Mesenteric fat pad (tissue), 1 donor: ENCODE data around the gene RNF34. TPM values are rescaled to one million over a fixed set of nuclear protein-coding genes. Genes with fewer than 3 reads are reported as not detected.
A peak's percentile ranks its signal among the peaks of the same experiment; 100 is the strongest.
"Not testable (repeated sequence)": the region's sequence is repeated elsewhere in the genome, so short reads cannot be mapped to it uniquely, and the experiment has no call there.

Experiments
- DNase-seq: peaks from one replicate; pipeline ENCODE4 v3.0.0-alpha.2; 2020; ENCODE audit warnings: low spot score
- long read RNA-seq: library from polyadenylated mRNA; unstranded; transcript quantifications from one replicate; pipeline ENCODE4 v2.0.0, GENCODE V29; 2020
- total RNA-seq: library from RNA; stranded (reverse); fragmentation: NEBNext Ultra II Directional; extraction: Animal tissue kit (Norgen Biotek cat#: 25700); gene quantifications from one replicate; pipeline ENCODE4 v1.2.1, GENCODE V29; 2021
- donor health status: DM: yes; HTN: yes; CAD: no.

The RNF34 gene, protein sequence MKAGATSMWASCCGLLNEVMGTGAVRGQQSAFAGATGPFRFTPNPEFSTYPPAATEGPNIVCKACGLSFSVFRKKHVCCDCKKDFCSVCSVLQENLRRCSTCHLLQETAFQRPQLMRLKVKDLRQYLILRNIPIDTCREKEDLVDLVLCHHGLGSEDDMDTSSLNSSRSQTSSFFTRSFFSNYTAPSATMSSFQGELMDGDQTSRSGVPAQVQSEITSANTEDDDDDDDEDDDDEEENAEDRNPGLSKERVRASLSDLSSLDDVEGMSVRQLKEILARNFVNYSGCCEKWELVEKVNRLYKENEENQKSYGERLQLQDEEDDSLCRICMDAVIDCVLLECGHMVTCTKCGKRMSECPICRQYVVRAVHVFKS
- 26.3 TPM for total RNA-seq
- long read RNA-seq, transcript RNF34-201 (6 exons, 2,066 nt): major isoform, 24 of 49 reads
- long read RNA-seq, transcript RNF34-203 (7 exons, 2,051 nt): minor isoform, 7 of 49 reads
- long read RNA-seq, partial matches to known transcripts: 2 of 49 reads
- long read RNA-seq, other reads (novel, unspliced or antisense): 16 of 49 reads

DNA sequence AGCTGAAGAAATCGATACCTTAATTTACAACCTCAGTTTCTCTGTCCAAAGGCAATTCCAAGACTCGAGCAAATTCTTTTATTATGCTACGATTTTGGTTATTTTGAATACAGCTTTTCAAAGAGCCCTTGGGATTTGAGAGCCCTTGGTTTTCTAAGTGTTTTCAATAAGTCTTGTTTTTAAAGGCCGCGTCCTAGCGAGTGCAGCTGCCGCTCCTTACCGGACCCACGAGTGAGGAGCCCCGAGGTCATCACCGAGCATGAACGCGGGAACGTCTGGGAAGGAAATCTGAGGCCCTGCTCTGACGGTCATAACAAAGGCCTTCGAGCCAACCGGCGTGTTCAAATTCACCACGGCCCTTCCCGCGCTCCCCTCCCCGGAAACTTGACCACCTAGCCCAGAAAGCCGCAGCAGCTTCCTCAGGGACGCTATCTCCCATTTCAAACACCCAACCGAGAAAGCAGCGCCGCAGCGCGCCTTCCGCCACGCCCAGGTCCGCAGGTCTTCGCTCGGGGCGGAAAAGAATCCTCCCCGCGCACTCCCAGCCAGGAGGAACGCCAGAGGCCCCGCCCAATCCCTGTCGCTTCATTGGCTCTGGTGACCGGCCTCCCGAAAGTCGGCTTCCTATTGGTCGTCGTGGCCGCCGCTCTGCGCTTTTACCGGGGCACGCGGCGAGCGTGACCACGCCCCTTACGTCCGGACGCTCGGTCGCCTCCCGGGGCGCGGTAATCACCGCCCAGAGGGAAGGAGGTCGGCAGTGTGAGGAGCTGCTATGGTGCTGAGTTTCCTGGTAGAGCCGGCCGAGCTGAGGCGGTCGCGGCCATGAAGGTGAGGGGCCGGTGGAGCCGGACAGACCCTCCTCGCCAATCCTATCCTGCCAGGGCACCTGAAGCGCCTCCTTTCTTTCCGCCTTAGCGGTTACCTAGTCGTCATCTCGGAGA lies at the start of gene RNF34:
Gene RNF34 (plus strand): TSS at position 728 of the 941 bp plus-strand sequence. CDS start 95 bp downstream, at position 823.
- DNase-seq: peak; percentile 98

DNA sequence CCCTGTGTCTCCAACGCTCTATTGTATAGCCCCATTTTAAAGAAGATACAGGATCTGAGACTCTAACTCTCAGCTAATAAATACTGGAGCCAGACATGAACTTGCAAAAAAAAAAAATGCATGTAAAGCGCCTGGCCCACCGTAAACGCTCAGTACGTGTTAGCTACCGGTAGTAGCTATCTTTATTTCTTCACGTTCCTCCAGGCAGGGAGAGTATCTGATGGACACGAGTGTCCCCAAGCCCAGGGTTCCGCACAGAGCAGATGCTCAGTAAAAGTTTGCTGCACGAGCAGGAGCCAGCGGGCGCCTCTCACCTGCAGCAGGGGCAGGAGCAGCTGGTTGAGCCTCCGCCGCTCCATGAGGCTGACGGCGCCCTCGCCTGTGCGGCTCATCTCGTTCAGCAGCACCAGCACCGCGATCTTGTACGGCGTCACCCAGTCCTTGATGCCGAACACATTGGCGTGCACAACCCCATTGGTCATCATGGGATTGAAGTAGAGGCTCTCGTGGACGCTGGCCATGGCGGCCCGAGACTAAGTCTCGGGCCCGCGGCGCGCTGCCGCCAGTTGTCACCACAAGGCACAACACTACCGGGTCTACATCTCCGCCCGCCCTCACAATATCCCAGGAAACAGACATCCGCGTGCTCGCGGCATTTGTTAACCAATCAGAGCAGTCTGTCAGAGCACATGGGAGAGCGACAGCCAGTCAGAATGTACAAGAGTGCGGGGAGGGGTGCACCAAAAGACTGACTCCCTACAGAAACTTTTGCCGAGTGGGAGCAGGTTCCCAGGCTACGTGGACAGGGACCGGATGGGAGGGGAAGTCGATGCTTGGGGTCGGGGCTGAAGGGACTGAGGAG lies 47.9 kb upstream of the RNF34 start, which contains the start of gene ANAPC5:
Gene ANAPC5 (minus strand): TSS at position 592 of the 862 bp plus-strand sequence. CDS start 71 bp downstream, at position 521.
- peak; percentile 94 for DNase-seq

- DNase-seq: no peak
Observed at GRCh38 chr12:121352682-121353018, 47.3 kb upstream of the RNF34 start.

GRCh38 chr12:121355818-121356217 lies 44.1 kb upstream of the RNF34 start:
- DNase-seq: no peak

DNA sequence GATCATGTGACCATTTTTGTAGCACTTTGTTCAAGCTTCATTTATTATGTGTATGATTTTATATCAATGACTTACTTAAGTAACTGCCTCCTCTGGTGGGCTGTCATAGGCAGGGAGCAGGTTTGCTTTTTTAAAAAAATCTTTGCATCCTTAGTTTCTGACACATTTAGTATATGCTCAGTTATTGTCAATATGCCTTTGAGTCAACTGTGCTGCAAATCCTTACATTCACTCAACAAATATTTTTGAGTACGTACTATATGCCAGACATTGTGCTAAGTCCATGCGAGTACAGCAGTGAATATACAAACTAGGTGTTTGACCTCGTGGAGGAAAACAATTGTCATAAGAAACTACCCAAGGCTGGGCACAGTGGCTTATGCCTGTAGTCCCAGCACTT lies 43.3 kb upstream of the RNF34 start:
- DNase-seq: no peak

DNA sequence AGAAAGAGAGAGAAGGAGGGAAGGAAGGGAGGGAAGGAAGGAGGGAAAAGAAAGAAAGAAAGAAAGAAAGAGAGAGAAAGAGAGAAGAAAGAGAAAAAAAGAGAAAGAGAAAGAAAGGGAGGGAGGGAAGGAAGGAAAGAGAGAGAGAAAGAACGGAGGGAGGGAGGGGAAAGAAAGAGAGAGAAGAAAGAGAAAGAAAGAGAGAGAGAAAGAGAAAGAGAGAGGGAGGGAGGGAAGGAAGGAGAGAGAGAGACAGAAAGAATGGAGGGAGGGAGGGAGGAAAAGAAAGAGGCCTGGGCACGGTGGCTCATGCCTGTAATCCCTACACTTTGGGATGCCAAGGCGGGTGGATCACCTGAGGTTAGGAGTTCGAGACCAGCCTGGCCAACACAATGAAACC lies 42.6 kb upstream of the RNF34 start:
- no peak for DNase-seq

GRCh38 chr12:121358073-121358472 lies 41.8 kb upstream of the RNF34 start:
- no peak for DNase-seq

DNA sequence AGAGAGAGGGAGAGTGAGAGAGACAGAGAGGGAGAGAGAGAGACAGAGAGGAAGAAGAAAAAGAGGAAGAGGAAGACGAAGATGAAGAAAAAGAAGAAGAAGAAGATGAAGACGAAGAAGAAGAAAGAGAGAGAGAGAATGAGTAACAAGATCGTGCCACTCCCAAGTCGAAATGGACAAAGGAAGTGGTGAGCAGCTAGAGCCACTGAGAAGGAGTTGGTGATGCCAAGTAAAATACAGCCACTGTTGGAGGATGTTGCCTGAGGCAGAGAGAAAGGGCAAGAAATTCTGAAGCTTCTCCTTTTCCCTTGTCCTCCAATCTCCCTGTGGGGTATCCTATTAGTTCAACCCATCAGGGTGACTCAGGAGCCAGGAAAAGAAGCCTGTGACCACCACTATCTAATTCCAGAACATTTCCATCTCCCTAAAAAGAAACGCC lies 35.2 kb upstream of the RNF34 start:
- no peak for DNase-seq

- DNase-seq: no peak
Observed at GRCh38 chr12:121365416-121366062, 34.4 kb upstream of the RNF34 start.

DNA sequence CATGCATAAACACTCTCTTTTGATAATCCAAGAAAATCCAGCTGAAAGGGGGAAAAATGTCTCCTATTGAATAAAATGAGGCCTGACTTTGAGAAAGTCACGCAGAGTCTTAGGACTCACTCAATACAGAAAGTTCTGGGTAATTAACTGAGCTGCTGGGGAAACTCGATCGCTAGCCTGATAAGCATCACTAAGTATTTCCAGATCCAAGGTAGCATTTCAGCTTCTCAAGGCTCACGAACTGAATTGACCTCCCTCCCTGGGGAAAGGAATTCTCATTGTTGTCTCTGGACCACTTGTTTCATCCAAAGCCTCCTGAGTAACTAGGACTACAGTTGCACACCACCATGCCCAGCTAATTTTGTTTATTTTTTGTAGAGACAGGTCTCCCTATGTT lies 33.9 kb upstream of the RNF34 start:
- DNase-seq: no peak

GRCh38 chr12:121371404-121371803 lies 28.5 kb upstream of the RNF34 start:
- DNase-seq: no peak

GRCh38 chr12:121373755-121374154 lies 26.2 kb upstream of the RNF34 start:
- no peak for DNase-seq

DNA sequence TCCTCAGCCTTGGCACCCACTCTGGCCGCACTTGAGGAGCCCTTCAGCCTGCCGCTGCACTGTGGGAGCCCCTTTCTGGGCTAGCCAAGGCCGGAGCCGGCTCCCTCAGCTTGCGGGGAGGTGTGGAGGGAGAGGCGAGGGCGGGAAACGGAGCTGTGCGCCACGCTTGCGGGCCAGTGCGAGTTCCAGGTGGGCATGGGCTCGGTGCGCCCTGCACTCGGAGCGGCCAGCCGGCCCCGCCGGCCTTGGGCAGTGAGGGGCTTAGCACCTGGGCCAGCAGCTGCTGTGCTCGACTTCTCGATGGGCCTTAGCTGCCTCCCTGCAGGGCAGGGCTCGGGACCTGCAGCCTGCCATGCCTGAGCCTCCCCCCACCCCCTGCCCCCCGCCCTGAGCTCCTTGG lies 25.6 kb upstream of the RNF34 start:
- not testable (repeated sequence) for DNase-seq

DNA sequence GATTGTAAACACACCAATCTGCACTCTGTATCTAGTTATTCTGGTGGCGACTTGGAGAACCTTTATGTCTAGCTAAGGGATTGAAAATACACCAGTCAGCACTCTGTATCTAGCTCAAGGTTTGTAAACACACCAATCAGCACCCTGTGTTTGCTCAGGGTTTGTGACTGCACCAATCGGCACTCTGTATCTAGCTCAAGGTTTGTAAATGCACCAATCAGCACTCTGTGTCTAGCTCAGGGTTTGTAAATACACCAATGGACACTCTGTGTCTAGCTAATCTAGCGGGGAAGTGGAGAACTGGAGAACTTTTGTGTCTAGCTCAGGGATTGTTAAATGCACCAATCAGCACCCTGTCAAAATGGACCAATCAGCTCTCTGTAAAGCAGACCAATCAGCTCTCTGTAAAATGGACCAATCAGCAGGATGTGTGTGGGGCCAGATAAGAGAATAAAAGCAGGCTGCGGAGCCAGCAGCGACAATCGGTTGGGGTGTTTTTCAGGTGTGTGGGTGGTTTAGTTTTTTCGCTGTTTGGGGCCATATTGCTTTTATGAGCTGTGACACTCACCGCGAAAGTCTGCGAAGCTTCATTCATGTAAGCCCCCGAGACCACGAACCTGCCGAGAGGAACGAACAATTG lies 24.9 kb upstream of the RNF34 start:
- not testable (repeated sequence) for DNase-seq

DNA sequence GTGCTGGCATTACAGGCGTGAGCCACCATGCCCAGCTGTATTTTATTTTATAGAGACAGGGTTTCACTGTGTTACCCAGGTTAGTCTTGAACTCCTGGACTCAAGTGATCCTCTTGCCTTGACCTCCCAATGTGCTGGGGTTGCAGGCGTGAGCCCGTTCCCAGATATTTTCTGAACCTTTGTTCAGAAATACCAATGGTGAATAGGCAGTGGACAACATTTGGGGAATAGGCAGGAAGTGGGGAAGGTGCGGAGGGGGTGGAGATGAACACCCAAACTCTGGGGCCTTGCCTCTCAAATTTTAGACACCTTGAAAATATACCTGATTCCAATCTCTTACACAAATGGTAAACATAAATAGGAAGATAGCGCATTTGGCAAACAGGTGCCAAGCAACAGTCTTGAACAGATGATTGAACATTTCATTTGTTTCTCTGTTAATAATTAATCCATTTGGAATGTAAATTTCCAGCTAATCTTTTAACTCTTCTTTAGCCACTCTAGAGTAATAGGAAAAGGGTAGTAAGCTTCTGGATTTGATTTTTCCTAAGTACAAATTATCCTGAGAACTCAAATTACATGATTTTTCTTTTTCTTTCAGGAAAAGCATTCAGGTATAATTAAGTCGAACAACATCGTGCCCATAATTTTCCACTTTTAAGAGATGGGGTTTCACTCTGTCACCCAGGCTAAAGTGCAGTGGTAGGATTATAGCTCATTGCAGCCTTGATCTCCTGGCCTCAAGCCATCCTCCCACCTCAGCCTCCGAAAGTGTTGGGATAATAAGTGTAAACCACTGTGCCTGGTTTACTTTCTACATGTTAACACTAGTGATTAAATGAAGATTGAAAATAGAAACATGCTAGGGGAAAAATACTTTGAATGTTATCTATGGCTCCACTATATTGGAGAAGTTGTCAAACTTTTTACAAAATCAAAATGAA lies 22.9 kb upstream of the RNF34 start:
- DNase-seq: peak; percentile 18

- peak; percentile 18 for DNase-seq
Observed at GRCh38 chr12:121378736-121379135, 21.2 kb upstream of the RNF34 start.

DNA sequence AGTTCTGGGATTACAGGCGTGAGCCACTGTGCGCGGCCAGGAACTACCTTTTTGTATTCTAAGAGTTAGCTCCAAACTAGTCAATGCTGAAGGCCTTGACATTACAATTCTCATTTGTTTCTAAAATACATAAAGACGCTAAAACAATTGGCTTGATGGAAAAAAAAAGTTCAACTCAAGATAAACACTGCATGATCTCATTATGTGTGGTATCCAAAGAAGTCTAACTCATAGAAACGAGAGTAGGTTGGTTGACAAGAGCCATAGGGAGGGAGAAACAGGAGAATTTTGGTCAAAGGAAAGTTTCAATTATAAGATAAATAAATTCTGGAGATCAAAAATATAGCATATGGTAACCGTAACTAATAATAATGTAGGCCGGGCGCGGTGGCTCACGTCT lies 20.0 kb upstream of the RNF34 start:
- peak; percentile 43 for DNase-seq

DNA sequence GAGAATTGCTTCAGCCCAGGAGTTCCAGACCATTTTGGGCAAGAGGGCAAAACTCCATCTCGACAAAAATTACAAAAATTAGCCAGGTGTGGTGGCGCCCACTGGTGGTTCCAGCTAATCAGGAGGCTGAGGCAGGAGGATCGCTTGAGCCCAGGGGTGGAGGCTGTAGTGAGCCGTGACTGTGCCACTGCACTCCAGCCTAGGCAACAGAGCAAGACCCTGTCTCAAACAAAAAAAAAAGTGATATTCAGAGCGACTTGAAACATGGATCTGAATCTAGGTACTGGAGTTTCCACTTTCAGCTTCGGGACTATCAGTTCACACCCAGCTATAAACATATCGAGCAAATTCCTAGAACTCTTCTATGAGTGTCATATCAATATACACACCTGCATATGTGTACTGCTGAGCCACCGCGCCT lies 16.3 kb upstream of the RNF34 start:
- DNase-seq: peak; percentile 51

DNA sequence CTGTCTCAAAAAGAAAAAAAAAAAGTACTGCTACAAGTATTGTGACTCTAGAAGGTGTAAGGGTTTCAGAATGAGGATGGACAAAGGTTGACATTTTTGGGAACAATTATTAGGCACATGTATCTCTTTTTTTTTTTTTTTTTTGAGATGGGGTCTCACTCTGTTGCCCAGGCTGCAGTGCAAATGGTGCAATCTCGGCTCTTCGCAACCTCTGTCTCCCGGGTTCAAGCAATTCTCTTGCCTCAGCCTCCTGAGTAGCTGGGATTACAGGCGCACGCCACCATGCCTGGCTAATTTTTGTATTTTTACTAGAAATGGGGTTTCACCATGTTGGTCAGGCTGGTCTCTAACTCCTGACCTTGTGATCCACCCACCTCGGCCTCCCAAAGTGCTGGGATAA lies 15.0 kb upstream of the RNF34 start:
- DNase-seq: peak; percentile 55
